LNCAP (cell line): ENCODE measurements around the gene TRMT6.

ENCODE experiments used
- CTCF ChIP-seq: fragments of 450-650 bp; IDR thresholded peaks from 2 replicates; pipeline ENCODE4 v1.5.1; 2017; ENCODE audit warnings: mild to moderate bottlenecking

TRMT6 gene

GRCh38 chr20:5980720-5981538 lies 30.6 kb upstream of the TRMT6 start:
- no peak for TF ChIP-seq CTCF

- TF ChIP-seq CTCF = no peak
Measured at GRCh38 chr20:5979801-5980200, 29.5 kb upstream of the TRMT6 start.

- TF ChIP-seq CTCF = no peak
Measured at GRCh38 chr20:5977975-5978374, 27.6 kb upstream of the TRMT6 start.

GRCh38 chr20:5977223-5977622 lies 26.9 kb upstream of the TRMT6 start:
- no peak for TF ChIP-seq CTCF

- TF ChIP-seq CTCF = no peak
Measured at GRCh38 chr20:5975778-5976177, 25.4 kb upstream of the TRMT6 start.

GRCh38 chr20:5974531-5974930 lies 24.2 kb upstream of the TRMT6 start:
- TF ChIP-seq CTCF = no peak

GRCh38 chr20:5973971-5974370 lies 23.6 kb upstream of the TRMT6 start:
- no peak for TF ChIP-seq CTCF

GRCh38 chr20:5973172-5973571 lies 22.8 kb upstream of the TRMT6 start:
- TF ChIP-seq CTCF = no peak
